GM23338 (cell line): ENCODE measurements around the gene IQSEC3. TPM values are rescaled to one million over a fixed set of nuclear protein-coding genes. Genes with fewer than 3 reads are reported as not detected.

Source experiments
- ATAC-seq: fragments of 200-7000 bp; cut with Tn5 transposase; 3 replicates; pipeline ENCODE4 v1.9.1; 2020
- DNase-seq: peaks from one replicate; pipeline ENCODE4 v3.0.0-alpha.2; 2015; ENCODE audit warnings: low spot score
- H2AFZ ChIP-seq: fragments of 200-600 bp; sonication (generic); 2 replicates; pipeline ENCODE4 v1.8.0; 2016; ENCODE audit warnings: antibody characterized with exemption, mild to moderate bottlenecking, moderate library complexity
- H3F3A ChIP-seq: fragments of 200-600 bp; sonication (generic); replicated peaks from 2 replicates; pipeline ENCODE4 v1.8.0; 2017; ENCODE audit warnings: antibody characterized with exemption, mixed run types, low read depth
- H3K27ac ChIP-seq: fragments of 200-600 bp; sonication (generic); 2 replicates; pipeline ENCODE4 v1.6.1; 2016; ENCODE audit warnings: low read depth
- H3K27me3 ChIP-seq: fragments of 200-600 bp; sonication (generic); 2 replicates; pipeline ENCODE4 v1.8.0; 2016; ENCODE audit warnings: mild to moderate bottlenecking, mixed run types, moderate library complexity; ENCODE audit not compliant: insufficient read depth
- H3K36me3 ChIP-seq: fragments of 200-600 bp; sonication (generic); 2 replicates; pipeline ENCODE4 v1.8.0; 2016; ENCODE audit warnings: mild to moderate bottlenecking; ENCODE audit not compliant: insufficient read depth
- H3K4me1 ChIP-seq: fragments of 200-600 bp; sonication (generic); 2 replicates; pipeline ENCODE4 v1.8.0; 2016; ENCODE audit warnings: mild to moderate bottlenecking, moderate library complexity; ENCODE audit not compliant: insufficient read depth
- H3K4me2 ChIP-seq: fragments of 200-600 bp; sonication (generic); 2 replicates; pipeline ENCODE4 v1.7.1; 2017; ENCODE audit warnings: mixed run types
- H3K4me3 ChIP-seq: fragments of 200-600 bp; sonication (generic); 2 replicates; pipeline ENCODE4 v1.6.1; 2016; ENCODE audit warnings: mixed run types
- H3K79me2 ChIP-seq: fragments of 200-600 bp; sonication (generic); replicated peaks from 2 replicates; pipeline ENCODE4 v1.8.0; 2017; ENCODE audit warnings: mild to moderate bottlenecking; ENCODE audit not compliant: insufficient read depth
- H3K9me2 ChIP-seq: fragments of 200-600 bp; sonication (generic); 2 replicates; pipeline ENCODE4 v1.8.0; 2017; ENCODE audit not compliant: insufficient read depth
- H4K20me1 ChIP-seq: fragments of 200-600 bp; sonication (generic); replicated peaks from 2 replicates; pipeline ENCODE4 v1.8.0; 2017; ENCODE audit warnings: mild to moderate bottlenecking; ENCODE audit not compliant: insufficient read depth
- H3K27ac Mint-ChIP-seq: 2 replicates; pipeline ENCODE4 v1.8.0; 2020; ENCODE audit warnings: inconsistent platforms, mild to moderate bottlenecking, moderate library complexity, mixed read lengths
- H3K27me3 Mint-ChIP-seq: 3 replicates; pipeline ENCODE4 v1.8.0; 2022; ENCODE audit warnings: low read depth, mild to moderate bottlenecking, moderate library complexity, mixed read lengths, inconsistent platforms; ENCODE audit not compliant: insufficient read depth, poor library complexity
- H3K36me3 Mint-ChIP-seq: 3 replicates; pipeline ENCODE4 v1.8.0; 2021; ENCODE audit warnings: low read depth, mild to moderate bottlenecking, inconsistent platforms, moderate library complexity, mixed read lengths
- H3K4me1 Mint-ChIP-seq: 3 replicates; pipeline ENCODE4 v1.8.0; 2020; ENCODE audit warnings: mild to moderate bottlenecking, inconsistent platforms, mixed read lengths
- H3K4me3 Mint-ChIP-seq: 3 replicates; pipeline ENCODE4 v1.8.0; 2021; ENCODE audit warnings: moderate library complexity, mild to moderate bottlenecking, inconsistent platforms, mixed read lengths
- H3K9me3 Mint-ChIP-seq: 3 replicates; pipeline ENCODE4 v1.8.0; 2020; ENCODE audit warnings: moderate library complexity, mild to moderate bottlenecking, inconsistent platforms, mixed read lengths
- CREB1 ChIP-seq: fragments of 250-450 bp; sonication (Bioruptor Pico); IDR thresholded peaks from 2 replicates; pipeline ENCODE4 v1.5.0; 2020; ENCODE audit warnings: low read depth, mild to moderate bottlenecking, moderate library complexity
- EZH2 ChIP-seq: fragments of 200-600 bp; sonication (generic); IDR thresholded peaks from one replicate; pipeline ENCODE4 v1.8.0; 2017; ENCODE audit warnings: antibody characterized with exemption, mild to moderate bottlenecking, low read depth; ENCODE audit not compliant: unreplicated experiment
- EZH2phosphoT487 ChIP-seq: fragments of 200-600 bp; sonication (generic); IDR thresholded peaks from one replicate; pipeline ENCODE4 v1.8.1; 2018; ENCODE audit warnings: antibody characterized with exemption; ENCODE audit not compliant: unreplicated experiment
- JUNB ChIP-seq: IDR thresholded peaks from one replicate; pipeline ENCODE4 v1.6.1; 2016; ENCODE audit warnings: antibody characterized with exemption; ENCODE audit not compliant: unreplicated experiment
- POLR2AphosphoS5 ChIP-seq: IDR thresholded peaks from 2 replicates; pipeline ENCODE4 v1.6.1; 2016; ENCODE audit warnings: antibody characterized with exemption, low read depth
- STAT1 ChIP-seq: IDR thresholded peaks from one replicate; pipeline ENCODE4 v1.6.1; 2016; ENCODE audit warnings: antibody characterized with exemption; ENCODE audit not compliant: unreplicated experiment
- ZNF114 ChIP-seq: fragments of 250-450 bp; sonication (Bioruptor Pico); IDR thresholded peaks from 2 replicates; pipeline ENCODE4 v1.5.0; 2020; ENCODE audit warnings: mild to moderate bottlenecking, moderate library complexity
- ZNF331 ChIP-seq: fragments of 250-450 bp; sonication (Bioruptor Pico); IDR thresholded peaks from 2 replicates; pipeline ENCODE4 v1.5.0; 2020; ENCODE audit warnings: low read depth, mild to moderate bottlenecking, moderate library complexity
- polyA plus RNA-seq: library from polyadenylated mRNA; unstranded; fragments of >200 nt; fragmentation: Nextera tagmentation; extraction: Ambion mirVana; gene quantifications from 2 replicates; pipeline ENCODE4 v1.2.1, GENCODE V29; 2016
- total RNA-seq: library from RNA; depleted of rRNA; stranded (reverse); fragments of >200 nt; shearing (Covaris generic); gene quantifications from 2 replicates; pipeline ENCODE4 v1.2.3, GENCODE V29; 2014
- TF ChIP-seq, protein P1 (sequence below): IDR thresholded peaks from 2 replicates; pipeline ENCODE4 v1.6.1; 2016; ENCODE audit warnings: antibody characterized with exemption
- TF ChIP-seq, protein P2 (sequence below), 2 experiments: fragments of 200-600 bp in 1 of 2; sonication (generic) in 1 of 2; conservative IDR thresholded peaks; 2 replicates each; pipeline versions ENCODE4 v1.5.1 to v1.6.1; 2016 to 2017; ENCODE audit warnings: antibody characterized with exemption in 2 of 2, low read depth in 2 of 2, mild to moderate bottlenecking in 2 of 2, moderate library complexity in 1 of 2
- TF ChIP-seq, protein P3 (sequence below): IDR thresholded peaks from one replicate; pipeline ENCODE4 v1.6.1; 2018; ENCODE audit warnings: antibody characterized with exemption; ENCODE audit not compliant: unreplicated experiment
- TF ChIP-seq, protein P4 (sequence below): fragments of 250-450 bp; sonication (Bioruptor Pico); IDR thresholded peaks from 2 replicates; pipeline ENCODE4 v1.5.0; 2020; ENCODE audit warnings: mild to moderate bottlenecking, moderate library complexity

IQSEC3 gene
- total and polyA plus RNA-seq, 2 experiments from 2014 or later, result 2.1 to 3.6 TPM

DNA sequence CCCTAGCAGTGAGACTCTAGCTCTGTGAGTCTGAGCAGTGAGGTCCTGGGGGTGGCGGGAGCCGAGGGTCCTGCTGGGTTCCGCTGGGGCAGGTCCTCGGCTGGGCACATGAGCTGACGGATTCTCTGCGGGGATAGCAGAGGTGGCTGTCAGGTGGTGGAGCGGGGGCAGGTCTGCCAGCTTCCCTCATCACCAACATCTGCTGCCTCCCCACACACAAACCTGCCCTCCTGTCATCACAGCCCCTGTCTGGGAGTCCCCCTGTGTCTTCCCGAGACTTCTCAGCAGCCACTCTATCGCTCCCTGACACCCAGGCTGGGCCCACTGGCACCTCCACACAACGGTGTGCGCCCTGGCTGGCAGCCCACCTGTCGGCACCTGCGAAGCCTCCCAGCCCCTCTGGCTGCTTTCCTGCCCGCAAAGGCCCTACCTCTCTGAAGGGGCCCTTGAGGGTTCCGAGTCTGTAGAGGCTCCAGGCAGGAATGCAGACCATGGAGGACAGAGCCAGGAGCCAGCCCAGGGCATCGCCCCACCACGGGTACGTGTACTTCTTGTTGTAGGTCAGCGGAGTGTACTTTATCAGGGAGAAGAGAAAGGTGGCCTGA is 154.5 kb downstream of the IQSEC3 start:
- H3K4me2 ChIP-seq, result no peak overlapping the region; the same call in 1 of the 2 replicates
- TF ChIP-seq EZH2phosphoT487, result no peak
- TF ChIP-seq, protein P1, sequence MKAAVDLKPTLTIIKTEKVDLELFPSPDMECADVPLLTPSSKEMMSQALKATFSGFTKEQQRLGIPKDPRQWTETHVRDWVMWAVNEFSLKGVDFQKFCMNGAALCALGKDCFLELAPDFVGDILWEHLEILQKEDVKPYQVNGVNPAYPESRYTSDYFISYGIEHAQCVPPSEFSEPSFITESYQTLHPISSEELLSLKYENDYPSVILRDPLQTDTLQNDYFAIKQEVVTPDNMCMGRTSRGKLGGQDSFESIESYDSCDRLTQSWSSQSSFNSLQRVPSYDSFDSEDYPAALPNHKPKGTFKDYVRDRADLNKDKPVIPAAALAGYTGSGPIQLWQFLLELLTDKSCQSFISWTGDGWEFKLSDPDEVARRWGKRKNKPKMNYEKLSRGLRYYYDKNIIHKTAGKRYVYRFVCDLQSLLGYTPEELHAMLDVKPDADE, result no peak
- TF ChIP-seq, protein P2, sequence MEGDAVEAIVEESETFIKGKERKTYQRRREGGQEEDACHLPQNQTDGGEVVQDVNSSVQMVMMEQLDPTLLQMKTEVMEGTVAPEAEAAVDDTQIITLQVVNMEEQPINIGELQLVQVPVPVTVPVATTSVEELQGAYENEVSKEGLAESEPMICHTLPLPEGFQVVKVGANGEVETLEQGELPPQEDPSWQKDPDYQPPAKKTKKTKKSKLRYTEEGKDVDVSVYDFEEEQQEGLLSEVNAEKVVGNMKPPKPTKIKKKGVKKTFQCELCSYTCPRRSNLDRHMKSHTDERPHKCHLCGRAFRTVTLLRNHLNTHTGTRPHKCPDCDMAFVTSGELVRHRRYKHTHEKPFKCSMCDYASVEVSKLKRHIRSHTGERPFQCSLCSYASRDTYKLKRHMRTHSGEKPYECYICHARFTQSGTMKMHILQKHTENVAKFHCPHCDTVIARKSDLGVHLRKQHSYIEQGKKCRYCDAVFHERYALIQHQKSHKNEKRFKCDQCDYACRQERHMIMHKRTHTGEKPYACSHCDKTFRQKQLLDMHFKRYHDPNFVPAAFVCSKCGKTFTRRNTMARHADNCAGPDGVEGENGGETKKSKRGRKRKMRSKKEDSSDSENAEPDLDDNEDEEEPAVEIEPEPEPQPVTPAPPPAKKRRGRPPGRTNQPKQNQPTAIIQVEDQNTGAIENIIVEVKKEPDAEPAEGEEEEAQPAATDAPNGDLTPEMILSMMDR (conservative IDR thresholded peaks at IDR 0.05; ENCODE audit: low read depth in 2 of 2), result no peak
- TF ChIP-seq EZH2, result no peak
- TF ChIP-seq ZNF114, result no peak
- no peak for TF ChIP-seq STAT1
- no peak for TF ChIP-seq CREB1 (CRISPR knock-in tag)
- no peak for TF ChIP-seq POLR2AphosphoS5
- TF ChIP-seq JUNB, result no peak
- TF ChIP-seq ZNF331 (CRISPR knock-in tag), result no peak
- TF ChIP-seq, protein P3, sequence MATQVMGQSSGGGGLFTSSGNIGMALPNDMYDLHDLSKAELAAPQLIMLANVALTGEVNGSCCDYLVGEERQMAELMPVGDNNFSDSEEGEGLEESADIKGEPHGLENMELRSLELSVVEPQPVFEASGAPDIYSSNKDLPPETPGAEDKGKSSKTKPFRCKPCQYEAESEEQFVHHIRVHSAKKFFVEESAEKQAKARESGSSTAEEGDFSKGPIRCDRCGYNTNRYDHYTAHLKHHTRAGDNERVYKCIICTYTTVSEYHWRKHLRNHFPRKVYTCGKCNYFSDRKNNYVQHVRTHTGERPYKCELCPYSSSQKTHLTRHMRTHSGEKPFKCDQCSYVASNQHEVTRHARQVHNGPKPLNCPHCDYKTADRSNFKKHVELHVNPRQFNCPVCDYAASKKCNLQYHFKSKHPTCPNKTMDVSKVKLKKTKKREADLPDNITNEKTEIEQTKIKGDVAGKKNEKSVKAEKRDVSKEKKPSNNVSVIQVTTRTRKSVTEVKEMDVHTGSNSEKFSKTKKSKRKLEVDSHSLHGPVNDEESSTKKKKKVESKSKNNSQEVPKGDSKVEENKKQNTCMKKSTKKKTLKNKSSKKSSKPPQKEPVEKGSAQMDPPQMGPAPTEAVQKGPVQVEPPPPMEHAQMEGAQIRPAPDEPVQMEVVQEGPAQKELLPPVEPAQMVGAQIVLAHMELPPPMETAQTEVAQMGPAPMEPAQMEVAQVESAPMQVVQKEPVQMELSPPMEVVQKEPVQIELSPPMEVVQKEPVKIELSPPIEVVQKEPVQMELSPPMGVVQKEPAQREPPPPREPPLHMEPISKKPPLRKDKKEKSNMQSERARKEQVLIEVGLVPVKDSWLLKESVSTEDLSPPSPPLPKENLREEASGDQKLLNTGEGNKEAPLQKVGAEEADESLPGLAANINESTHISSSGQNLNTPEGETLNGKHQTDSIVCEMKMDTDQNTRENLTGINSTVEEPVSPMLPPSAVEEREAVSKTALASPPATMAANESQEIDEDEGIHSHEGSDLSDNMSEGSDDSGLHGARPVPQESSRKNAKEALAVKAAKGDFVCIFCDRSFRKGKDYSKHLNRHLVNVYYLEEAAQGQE, result no peak
- TF ChIP-seq, protein P4, sequence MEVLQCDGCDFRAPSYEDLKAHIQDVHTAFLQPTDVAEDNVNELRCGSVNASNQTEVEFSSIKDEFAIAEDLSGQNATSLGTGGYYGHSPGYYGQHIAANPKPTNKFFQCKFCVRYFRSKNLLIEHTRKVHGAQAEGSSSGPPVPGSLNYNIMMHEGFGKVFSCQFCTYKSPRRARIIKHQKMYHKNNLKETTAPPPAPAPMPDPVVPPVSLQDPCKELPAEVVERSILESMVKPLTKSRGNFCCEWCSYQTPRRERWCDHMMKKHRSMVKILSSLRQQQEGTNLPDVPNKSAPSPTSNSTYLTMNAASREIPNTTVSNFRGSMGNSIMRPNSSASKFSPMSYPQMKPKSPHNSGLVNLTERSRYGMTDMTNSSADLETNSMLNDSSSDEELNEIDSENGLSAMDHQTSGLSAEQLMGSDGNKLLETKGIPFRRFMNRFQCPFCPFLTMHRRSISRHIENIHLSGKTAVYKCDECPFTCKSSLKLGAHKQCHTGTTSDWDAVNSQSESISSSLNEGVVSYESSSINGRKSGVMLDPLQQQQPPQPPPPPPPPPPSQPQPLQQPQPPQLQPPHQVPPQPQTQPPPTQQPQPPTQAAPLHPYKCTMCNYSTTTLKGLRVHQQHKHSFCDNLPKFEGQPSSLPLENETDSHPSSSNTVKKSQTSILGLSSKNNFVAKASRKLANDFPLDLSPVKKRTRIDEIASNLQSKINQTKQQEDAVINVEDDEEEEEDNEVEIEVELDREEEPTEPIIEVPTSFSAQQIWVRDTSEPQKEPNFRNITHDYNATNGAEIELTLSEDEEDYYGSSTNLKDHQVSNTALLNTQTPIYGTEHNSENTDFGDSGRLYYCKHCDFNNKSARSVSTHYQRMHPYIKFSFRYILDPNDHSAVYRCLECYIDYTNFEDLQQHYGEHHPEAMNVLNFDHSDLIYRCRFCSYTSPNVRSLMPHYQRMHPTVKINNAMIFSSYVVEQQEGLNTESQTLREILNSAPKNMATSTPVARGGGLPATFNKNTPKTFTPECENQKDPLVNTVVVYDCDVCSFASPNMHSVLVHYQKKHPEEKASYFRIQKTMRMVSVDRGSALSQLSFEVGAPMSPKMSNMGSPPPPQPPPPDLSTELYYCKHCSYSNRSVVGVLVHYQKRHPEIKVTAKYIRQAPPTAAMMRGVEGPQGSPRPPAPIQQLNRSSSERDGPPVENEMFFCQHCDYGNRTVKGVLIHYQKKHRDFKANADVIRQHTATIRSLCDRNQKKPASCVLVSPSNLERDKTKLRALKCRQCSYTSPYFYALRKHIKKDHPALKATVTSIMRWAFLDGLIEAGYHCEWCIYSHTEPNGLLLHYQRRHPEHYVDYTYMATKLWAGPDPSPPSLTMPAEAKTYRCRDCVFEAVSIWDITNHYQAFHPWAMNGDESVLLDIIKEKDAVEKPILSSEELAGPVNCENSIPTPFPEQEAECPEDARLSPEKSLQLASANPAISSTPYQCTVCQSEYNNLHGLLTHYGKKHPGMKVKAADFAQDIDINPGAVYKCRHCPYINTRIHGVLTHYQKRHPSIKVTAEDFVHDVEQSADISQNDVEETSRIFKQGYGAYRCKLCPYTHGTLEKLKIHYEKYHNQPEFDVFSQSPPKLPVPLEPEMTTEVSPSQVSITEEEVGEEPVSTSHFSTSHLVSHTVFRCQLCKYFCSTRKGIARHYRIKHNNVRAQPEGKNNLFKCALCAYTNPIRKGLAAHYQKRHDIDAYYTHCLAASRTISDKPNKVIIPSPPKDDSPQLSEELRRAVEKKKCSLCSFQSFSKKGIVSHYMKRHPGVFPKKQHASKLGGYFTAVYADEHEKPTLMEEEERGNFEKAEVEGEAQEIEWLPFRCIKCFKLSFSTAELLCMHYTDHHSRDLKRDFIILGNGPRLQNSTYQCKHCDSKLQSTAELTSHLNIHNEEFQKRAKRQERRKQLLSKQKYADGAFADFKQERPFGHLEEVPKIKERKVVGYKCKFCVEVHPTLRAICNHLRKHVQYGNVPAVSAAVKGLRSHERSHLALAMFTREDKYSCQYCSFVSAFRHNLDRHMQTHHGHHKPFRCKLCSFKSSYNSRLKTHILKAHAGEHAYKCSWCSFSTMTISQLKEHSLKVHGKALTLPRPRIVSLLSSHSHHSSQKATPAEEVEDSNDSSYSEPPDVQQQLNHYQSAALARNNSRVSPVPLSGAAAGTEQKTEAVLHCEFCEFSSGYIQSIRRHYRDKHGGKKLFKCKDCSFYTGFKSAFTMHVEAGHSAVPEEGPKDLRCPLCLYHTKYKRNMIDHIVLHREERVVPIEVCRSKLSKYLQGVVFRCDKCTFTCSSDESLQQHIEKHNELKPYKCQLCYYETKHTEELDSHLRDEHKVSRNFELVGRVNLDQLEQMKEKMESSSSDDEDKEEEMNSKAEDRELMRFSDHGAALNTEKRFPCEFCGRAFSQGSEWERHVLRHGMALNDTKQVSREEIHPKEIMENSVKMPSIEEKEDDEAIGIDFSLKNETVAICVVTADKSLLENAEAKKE (CRISPR knock-in tag), result no peak
- no peak overlapping the region for H2AFZ ChIP-seq
- peaks cover 15% of the 10 kb centered on the region for H3K27me3 Mint-ChIP-seq
- no peaks in the 10 kb centered on the region for H3K36me3 ChIP-seq
- no peak overlapping the region for H3K27ac ChIP-seq
- no peaks in the 10 kb centered on the region for H4K20me1 ChIP-seq
- ATAC-seq (no peak), DNase-seq (no peak)
- no peaks in the 10 kb centered on the region for H3F3A ChIP-seq
- peaks cover 10% of the 10 kb centered on the region for H3K4me1 Mint-ChIP-seq
- H3K27me3 ChIP-seq, result no peaks in the 10 kb centered on the region
- no peaks in the 10 kb centered on the region for H3K79me2 ChIP-seq
- H3K9me2 ChIP-seq, result no peaks in the 10 kb centered on the region
- H3K4me1 ChIP-seq, result peaks cover 8% of the 10 kb centered on the region
- H3K4me3 Mint-ChIP-seq, result no peak overlapping the region
- no peak overlapping the region for H3K4me3 ChIP-seq
- H3K9me3 Mint-ChIP-seq, result no peaks in the 10 kb centered on the region
- H3K36me3 Mint-ChIP-seq, result no peaks in the 10 kb centered on the region; the same call in 2 of the 3 replicates
- H3K27ac Mint-ChIP-seq, result no peak overlapping the region
